Measurements from ENCODE around the gene RPRD1B. TPM values are rescaled to one million over a fixed set of nuclear protein-coding genes. Genes with fewer than 3 reads are reported as not detected.

Gene RPRD1B
- total and polyA plus RNA-seq, 2 of the 13 experiments (the other 11 are each of a cell fraction or from before 2014, with no cell fraction given): 31.1 to 41.5 TPM

GRCh38 chr20:38073307-38074071 is 39.9 kb downstream of the RPRD1B start (continued):
- TF ChIP-seq RCOR2 (CRISPR knock-in tag; IDR thresholded peaks at IDR 0.05): no peak
- no peak for TF ChIP-seq EP300 (IDR thresholded peaks at IDR 0.05; ENCODE audit: low read depth in 2 of 2, low read length in 2 of 2)
- TF ChIP-seq EP300 (CRISPR knock-in tag; IDR thresholded peaks at IDR 0.05; ENCODE audit: borderline replicate concordance): no peak
- TF ChIP-seq HINFP (CRISPR knock-in tag; IDR thresholded peaks at IDR 0.05; ENCODE audit: low read depth): 0 out of 2 replicates have a peak, but pooled peaks have one; percentile 28
- no peak for TF ChIP-seq ZNF251 (CRISPR knock-in tag; IDR thresholded peaks at IDR 0.05)
- peak; percentile 46 for TF ChIP-seq ZGPAT (CRISPR knock-in tag; IDR thresholded peaks at IDR 0.05)
- TF ChIP-seq YEATS2 (CRISPR knock-in tag; IDR thresholded peaks at IDR 0.05; ENCODE audit: borderline replicate concordance): no peak
- peak; percentile 22; the same call in 1 of the 2 replicates for TF ChIP-seq ZNF580 (CRISPR knock-in tag; IDR thresholded peaks at IDR 0.05; ENCODE audit: borderline replicate concordance, low read depth)
- TF ChIP-seq REXO4 (CRISPR knock-in tag; IDR thresholded peaks at IDR 0.05; ENCODE audit: borderline replicate concordance): 0 out of 2 replicates have a peak, but pooled peaks have one; percentile 25
- TF ChIP-seq HES4 (CRISPR knock-in tag; IDR thresholded peaks at IDR 0.05; ENCODE audit: borderline replicate concordance): no peak
- TF ChIP-seq ZFP90 (CRISPR knock-in tag; IDR thresholded peaks at IDR 0.05; ENCODE audit: borderline replicate concordance): no peak
- TF ChIP-seq ZNF589 (CRISPR knock-in tag; conservative IDR thresholded peaks at IDR 0.05): no peak
- TF ChIP-seq BRD4 (CRISPR knock-in tag; IDR thresholded peaks at IDR 0.05): no peak
- TF ChIP-seq NR3C1 (CRISPR knock-in tag; IDR thresholded peaks at IDR 0.05): no peak
- no peak for TF ChIP-seq ZNF280B (CRISPR knock-in tag; IDR thresholded peaks at IDR 0.05; ENCODE audit: borderline replicate concordance)
- no peak for TF ChIP-seq ATF2 (CRISPR knock-in tag; IDR thresholded peaks at IDR 0.05)
- no peak for TF ChIP-seq FUBP1 (CRISPR knock-in tag; IDR thresholded peaks at IDR 0.05; ENCODE audit: borderline replicate concordance)
- no peak for TF ChIP-seq KAT7 (CRISPR knock-in tag; IDR thresholded peaks at IDR 0.05; ENCODE audit: borderline replicate concordance)
- TF ChIP-seq SMAD1 (CRISPR knock-in tag; IDR thresholded peaks at IDR 0.05; ENCODE audit: borderline replicate concordance, low read depth): no peak
